Mesenchymal stem cell (in vitro differentiated cells and primary cell): ENCODE data around the gene MBNL2.
A peak's percentile ranks its signal among the peaks of the same experiment; 100 is the strongest.

Experiments
- DNase-seq: peaks from one replicate; pipeline ENCODE4 v3.0.0-alpha.2; 2013
- H2AFZ ChIP-seq: one replicate; pipeline ENCODE4 v1.6.1; 2013; ENCODE audit warnings: low read depth, mild to moderate bottlenecking, control low read depth, inconsistent platforms, low read length, moderate library complexity
- H2AK5ac ChIP-seq: 2 replicates; pipeline ENCODE4 v1.6.1; 2013; ENCODE audit warnings: low read length, moderate library complexity, mild to moderate bottlenecking, inconsistent platforms; ENCODE audit not compliant: severe bottlenecking
- H2BK120ac ChIP-seq: one replicate; pipeline ENCODE4 v1.6.1; 2013; ENCODE audit warnings: low read depth, mild to moderate bottlenecking, inconsistent platforms, low read length, moderate library complexity
- H2BK12ac ChIP-seq, 2 experiments: one replicate each; pipeline ENCODE4 v1.6.1; 2013; ENCODE audit warnings: inconsistent platforms in 2 of 2, low read length in 2 of 2, mild to moderate bottlenecking in 2 of 2, moderate library complexity in 2 of 2, control low read depth in 1 of 2
- H2BK15ac ChIP-seq: one replicate; pipeline ENCODE4 v1.6.1; 2013; ENCODE audit warnings: mild to moderate bottlenecking, low read depth, inconsistent platforms; ENCODE audit not compliant: poor library complexity, severe bottlenecking
- H2BK5ac ChIP-seq: 2 replicates; pipeline ENCODE4 v1.6.1; 2013; ENCODE audit warnings: low read depth, mild to moderate bottlenecking, low read length, control low read depth, inconsistent platforms; ENCODE audit not compliant: poor library complexity, severe bottlenecking
- H3K14ac ChIP-seq, 2 experiments: one replicate each; pipeline ENCODE4 v1.6.1; 2013; ENCODE audit warnings: inconsistent platforms in 2 of 2, low read length in 2 of 2, control low read depth in 1 of 2, mild to moderate bottlenecking in 1 of 2, moderate library complexity in 1 of 2
- H3K18ac ChIP-seq, 2 experiments: one replicate each; pipeline ENCODE4 v1.6.1; 2013; ENCODE audit warnings: inconsistent platforms in 2 of 2, low read length in 2 of 2, control low read depth in 1 of 2, low read depth in 1 of 2, mild to moderate bottlenecking in 1 of 2
- H3K23ac ChIP-seq, 2 experiments: one replicate each; pipeline ENCODE4 v1.6.1; 2013; ENCODE audit warnings: inconsistent platforms in 2 of 2, low read length in 2 of 2, mild to moderate bottlenecking in 2 of 2, moderate library complexity in 2 of 2, control low read depth in 1 of 2
- H3K27ac ChIP-seq: 2 replicates; pipeline ENCODE4 v1.5.1; 2013; ENCODE audit warnings: mild to moderate bottlenecking, moderate library complexity, low read length, control low read depth, inconsistent platforms; ENCODE audit not compliant: poor library complexity, severe bottlenecking
- H3K27me3 ChIP-seq, 2 experiments: 2 replicates each; pipeline versions ENCODE4 v1.6.1 to v1.7.0; 2013; ENCODE audit warnings: low read length in 2 of 2, mild to moderate bottlenecking in 2 of 2, moderate library complexity in 2 of 2, control low read depth in 1 of 2, inconsistent platforms in 1 of 2; ENCODE audit not compliant: control insufficient read depth in 1 of 2, insufficient read depth in 1 of 2
- H3K36me3 ChIP-seq, 2 experiments: 2 replicates each; pipeline versions ENCODE4 v1.6.1 to v1.7.0; 2013; ENCODE audit warnings: low read length in 2 of 2, control low read depth in 1 of 2, inconsistent platforms in 1 of 2, low read depth in 1 of 2, mild to moderate bottlenecking in 1 of 2; ENCODE audit not compliant: insufficient read depth in 2 of 2, control insufficient read depth in 1 of 2
- H3K4ac ChIP-seq, 2 experiments: one replicate each; pipeline ENCODE4 v1.6.1; 2013; ENCODE audit warnings: inconsistent platforms in 2 of 2, low read length in 2 of 2, mild to moderate bottlenecking in 2 of 2, moderate library complexity in 2 of 2, control low read depth in 1 of 2, low read depth in 1 of 2
- H3K4me1 ChIP-seq: 2 replicates; pipeline ENCODE4 v1.6.1; 2013; ENCODE audit warnings: low read depth, low read length, control low read depth; ENCODE audit not compliant: control insufficient read depth, insufficient read depth
- H3K4me2 ChIP-seq: 2 replicates; pipeline ENCODE4 v1.6.1; 2013; ENCODE audit warnings: low read length, mild to moderate bottlenecking, inconsistent platforms; ENCODE audit not compliant: poor library complexity, severe bottlenecking
- H3K4me3 ChIP-seq, 2 experiments: 2 replicates each; pipeline versions ENCODE4 v1.5.1 to v1.7.0; 2013; ENCODE audit warnings: low read length in 2 of 2, mild to moderate bottlenecking in 2 of 2, control low read depth in 1 of 2, low read depth in 1 of 2; ENCODE audit not compliant: insufficient read depth in 1 of 2
- H3K79me1 ChIP-seq: replicated peaks from 2 replicates; pipeline ENCODE4 v1.6.1; 2013; ENCODE audit warnings: mild to moderate bottlenecking, control low read depth, low read length, inconsistent platforms; ENCODE audit not compliant: poor library complexity, severe bottlenecking
- H3K9ac ChIP-seq: 2 replicates; pipeline ENCODE4 v1.7.0; 2013; ENCODE audit warnings: mild to moderate bottlenecking, low read length, moderate library complexity
- H3K9me3 ChIP-seq: 2 replicates; pipeline ENCODE4 v1.7.0; 2013; ENCODE audit warnings: mild to moderate bottlenecking, low read length; ENCODE audit not compliant: control insufficient read depth
- H4K8ac ChIP-seq: one replicate; pipeline ENCODE4 v1.6.1; 2013; ENCODE audit warnings: inconsistent platforms, mild to moderate bottlenecking, low read length, moderate library complexity
- H4K91ac ChIP-seq: one replicate; pipeline ENCODE4 v1.6.1; 2013; ENCODE audit warnings: mild to moderate bottlenecking, low read length, inconsistent platforms
- WGBS: methylation state at CpG from one replicate; pipeline ENCODE4 v1.1.7; 2013; ENCODE audit warnings: mixed read lengths; 5-methylcytosine and 5-hydroxymethylcytosine counted together

The MBNL2 gene

DNA sequence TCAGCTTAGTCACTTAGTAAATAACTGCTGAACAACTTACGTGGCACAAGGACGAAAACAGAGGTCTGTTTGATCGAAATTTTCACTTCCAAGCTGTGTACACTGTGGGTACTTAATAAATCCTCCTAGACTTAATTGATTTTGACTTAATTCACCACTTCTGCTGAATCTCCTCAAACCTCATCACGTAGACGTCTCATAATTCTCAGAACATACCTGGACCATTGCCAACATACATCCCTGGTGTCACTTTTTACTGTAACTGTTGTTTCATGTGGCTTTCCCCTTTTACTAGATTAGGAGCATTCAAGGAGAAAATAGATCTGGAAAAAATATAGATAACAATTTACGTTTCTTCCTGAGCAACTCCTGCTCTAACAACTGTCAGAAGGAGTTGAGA is 105.0 kb downstream of the MBNL2 start:
- Histone ChIP-seq H3K14ac (no peak overlapping the region), H3K4me3 (no peak overlapping the region), H3K79me1 (peaks cover 19% of the 10 kb centered on the region), H2BK5ac (no peak overlapping the region), H3K36me3 (peaks cover 0 to 5% of the 10 kb centered on the region in 2 experiments), H2AK5ac (peak overlapping the region; percentile 35), H2BK120ac (no peak overlapping the region), H3K27me3 (no peaks in the 10 kb centered on the region), H4K8ac (no peak overlapping the region), H3K27ac (no peak overlapping the region), H3K4me2 (no peak overlapping the region), H3K23ac (no peak overlapping the region), H3K4me1 (peaks cover 9% of the 10 kb centered on the region), H2BK15ac (no peak overlapping the region), H2BK12ac (no peak overlapping the region), H3K9me3 (no peaks in the 10 kb centered on the region), H3K4ac (no peak overlapping the region), H3K9ac (no peak overlapping the region), H2AFZ (no peak overlapping the region), H4K91ac (no peak overlapping the region), H3K18ac (no peak overlapping the region)
- DNase-seq = no peak
- 82% methylated on average over 5 of the region's 6 CpGs for WGBS

DNA sequence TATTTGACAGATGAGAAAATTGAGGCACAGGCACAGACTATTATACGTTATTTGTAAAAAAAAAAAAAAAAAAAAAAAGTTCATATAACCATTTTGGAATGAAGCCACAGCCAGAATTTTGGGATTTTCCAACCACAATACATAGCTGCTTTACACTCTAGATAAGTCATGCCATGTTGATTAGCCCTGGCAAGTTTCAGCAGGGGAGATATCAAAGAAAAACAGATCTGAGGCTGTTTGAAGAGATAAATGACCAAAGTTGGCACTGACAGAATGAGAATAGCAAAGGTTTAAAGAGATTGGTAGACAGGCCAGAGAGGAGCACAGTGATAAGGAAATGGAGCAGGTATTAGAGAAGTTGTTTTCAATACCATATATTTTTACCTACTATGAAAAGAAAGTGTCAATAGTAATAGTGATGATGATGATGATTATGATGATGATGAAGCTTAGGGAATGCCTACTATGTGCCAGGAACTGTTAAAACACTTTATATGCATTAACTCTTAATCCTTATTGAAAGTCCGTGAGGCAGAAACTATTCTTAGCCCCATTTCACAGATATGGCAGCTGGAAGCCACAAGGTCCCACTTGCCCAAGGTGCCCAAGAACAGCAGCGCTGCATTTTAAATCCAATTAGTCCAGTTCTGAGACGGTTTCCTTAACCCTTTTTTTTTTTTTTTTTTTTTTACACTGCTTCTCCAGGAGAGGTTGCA is 105.5 kb downstream of the MBNL2 start:
- H3K4me2 ChIP-seq = no peak overlapping the region
- H4K8ac ChIP-seq = no peak overlapping the region
- H2AK5ac ChIP-seq = peak overlapping the region; percentile 74
- H3K14ac ChIP-seq = no peak overlapping the region
- H3K79me1 ChIP-seq = peaks cover 20% of the 10 kb centered on the region
- no peak overlapping the region for H2BK5ac ChIP-seq
- no peak overlapping the region for H3K4me3 ChIP-seq
- H3K9ac ChIP-seq = peak overlapping the region; percentile 22
- H3K27ac ChIP-seq = peak overlapping the region; percentile 97
- no peak overlapping the region for H2BK12ac ChIP-seq
- H3K23ac ChIP-seq = no peak overlapping the region
- no peak overlapping the region for H3K4ac ChIP-seq
- H3K18ac ChIP-seq = no peak overlapping the region
- H3K27me3 ChIP-seq = no peaks in the 10 kb centered on the region
- peaks cover 9% of the 10 kb centered on the region for H3K4me1 ChIP-seq
- 42% methylated on average over 3 of the region's 4 CpGs for WGBS
- H2AFZ ChIP-seq = no peak overlapping the region
- DNase-seq = no peak
- peaks cover 0 to 5% of the 10 kb centered on the region in 2 experiments for H3K36me3 ChIP-seq
- no peak overlapping the region for H2BK15ac ChIP-seq
- no peak overlapping the region for H2BK120ac ChIP-seq
- no peak overlapping the region for H4K91ac ChIP-seq
- no peaks in the 10 kb centered on the region for H3K9me3 ChIP-seq

DNA sequence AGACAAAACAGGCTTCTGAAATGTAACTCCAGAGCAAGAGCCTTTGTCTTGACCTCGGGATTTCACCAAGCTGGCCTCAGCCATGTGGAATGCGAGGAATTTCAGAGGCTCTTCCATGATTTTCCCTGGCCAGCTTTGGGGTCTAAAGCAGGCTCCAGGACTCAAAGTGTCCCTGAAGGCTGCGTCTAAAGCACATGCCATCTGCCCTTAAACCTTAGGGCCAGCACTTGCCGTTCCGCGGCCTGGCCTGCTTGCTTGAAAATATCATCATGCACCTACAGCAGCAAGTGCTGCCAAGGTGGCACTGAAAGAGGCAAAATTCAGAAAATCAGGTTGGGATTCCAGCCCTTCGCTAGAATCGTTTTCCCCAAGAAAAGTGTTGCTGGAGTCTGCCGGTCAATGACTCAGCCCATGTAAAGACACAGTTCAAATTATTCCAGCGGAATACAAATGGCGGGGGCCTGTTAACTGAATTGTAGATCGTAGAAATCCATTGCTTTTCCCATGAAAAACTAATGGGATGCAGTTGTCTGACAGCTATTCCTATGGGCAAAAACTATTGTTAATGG is 106.2 kb downstream of the MBNL2 start:
- Histone ChIP-seq H2AFZ (no peak overlapping the region), H3K27me3 (no peaks in the 10 kb centered on the region), H4K91ac (peak overlapping the region; percentile 89), H3K4ac (peak overlapping the region in 1 of 2 experiments; percentile 54), H4K8ac (peak overlapping the region; percentile 87), H3K9me3 (no peaks in the 10 kb centered on the region), H2BK5ac (no peak overlapping the region), H3K18ac (peak overlapping the region; percentile 77 to 91), H3K4me1 (peaks cover 7% of the 10 kb centered on the region), H3K4me2 (peak overlapping the region; percentile 63), H2BK15ac (no peak overlapping the region), H3K79me1 (peaks cover 20% of the 10 kb centered on the region), H3K9ac (peak overlapping the region; percentile 3), H2BK12ac (peak overlapping the region in 1 of 2 experiments; percentile 38), H2AK5ac (no peak overlapping the region), H3K23ac (peak overlapping the region in 1 of 2 experiments; percentile 66), H3K27ac (peak overlapping the region; percentile 97), H2BK120ac (peak overlapping the region; percentile 71), H3K4me3 (no peak overlapping the region), H3K14ac (no peak overlapping the region), H3K36me3 (peaks cover 0 to 5% of the 10 kb centered on the region in 2 experiments)
- 45% methylated on average over 12 of the region's 12 CpGs for WGBS
- peak; percentile 82 for DNase-seq

DNA sequence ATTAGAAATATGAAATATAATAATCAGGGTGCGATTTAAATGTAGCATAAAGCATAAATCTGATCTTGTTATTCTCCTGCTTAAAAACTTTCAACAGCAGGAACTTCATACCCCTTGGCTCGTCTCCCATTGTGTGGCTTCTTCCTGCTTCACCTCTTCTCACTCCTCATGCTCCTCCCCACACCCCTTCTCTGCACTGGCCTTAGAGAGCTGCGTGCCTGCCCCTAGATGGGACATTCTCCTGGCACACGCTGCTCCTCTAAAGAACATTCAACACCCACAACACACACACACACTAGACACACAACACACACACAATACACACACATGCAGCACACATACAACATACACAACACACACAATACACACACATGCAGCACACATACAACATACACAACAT is 107.2 kb downstream of the MBNL2 start:
- Histone ChIP-seq H3K9ac (no peak overlapping the region), H3K14ac (peak overlapping the region in 1 of 2 experiments; percentile 78), H2BK12ac (peak overlapping the region in 1 of 2 experiments; percentile 47), H4K91ac (no peak overlapping the region), H3K18ac (peak overlapping the region in 1 of 2 experiments; percentile 74), H4K8ac (no peak overlapping the region), H3K4ac (no peak overlapping the region), H3K79me1 (peaks cover 22% of the 10 kb centered on the region), H2AFZ (no peak overlapping the region), H3K36me3 (peaks cover 0 to 5% of the 10 kb centered on the region in 2 experiments), H3K4me1 (peaks cover 7% of the 10 kb centered on the region), H3K9me3 (no peaks in the 10 kb centered on the region), H2BK5ac (no peak overlapping the region), H3K4me2 (peak overlapping the region; percentile 18), H3K23ac (no peak overlapping the region), H2BK15ac (no peak overlapping the region), H3K4me3 (no peak overlapping the region), H2AK5ac (peak overlapping the region; percentile 65), H3K27ac (peak overlapping the region; percentile 66), H3K27me3 (no peaks in the 10 kb centered on the region), H2BK120ac (peak overlapping the region; percentile 22)
- no peak for DNase-seq
- 89% methylated on average over 4 of the region's 4 CpGs for WGBS
